GM23338 (cell line): ENCODE results near the gene SF3B4. TPM values are rescaled to one million over a fixed set of nuclear protein-coding genes. Genes with fewer than 3 reads are reported as not detected.

Experiments
- ATAC-seq: fragments of 200-7000 bp; cut with Tn5 transposase; 3 replicates; pipeline ENCODE4 v1.9.1; 2020
- DNase-seq: peaks from one replicate; pipeline ENCODE4 v3.0.0-alpha.2; 2015; ENCODE audit warnings: low spot score
- H2AFZ ChIP-seq: fragments of 200-600 bp; sonication (generic); 2 replicates; pipeline ENCODE4 v1.8.0; 2016; ENCODE audit warnings: antibody characterized with exemption, mild to moderate bottlenecking, moderate library complexity
- H3F3A ChIP-seq: fragments of 200-600 bp; sonication (generic); replicated peaks from 2 replicates; pipeline ENCODE4 v1.8.0; 2017; ENCODE audit warnings: antibody characterized with exemption, mixed run types, low read depth
- H3K27ac ChIP-seq: fragments of 200-600 bp; sonication (generic); 2 replicates; pipeline ENCODE4 v1.6.1; 2016; ENCODE audit warnings: low read depth
- H3K27me3 ChIP-seq: fragments of 200-600 bp; sonication (generic); 2 replicates; pipeline ENCODE4 v1.8.0; 2016; ENCODE audit warnings: mild to moderate bottlenecking, mixed run types, moderate library complexity; ENCODE audit not compliant: insufficient read depth
- H3K36me3 ChIP-seq: fragments of 200-600 bp; sonication (generic); 2 replicates; pipeline ENCODE4 v1.8.0; 2016; ENCODE audit warnings: mild to moderate bottlenecking; ENCODE audit not compliant: insufficient read depth
- H3K4me1 ChIP-seq: fragments of 200-600 bp; sonication (generic); 2 replicates; pipeline ENCODE4 v1.8.0; 2016; ENCODE audit warnings: mild to moderate bottlenecking, moderate library complexity; ENCODE audit not compliant: insufficient read depth
- H3K4me2 ChIP-seq: fragments of 200-600 bp; sonication (generic); 2 replicates; pipeline ENCODE4 v1.7.1; 2017; ENCODE audit warnings: mixed run types
- H3K4me3 ChIP-seq: fragments of 200-600 bp; sonication (generic); 2 replicates; pipeline ENCODE4 v1.6.1; 2016; ENCODE audit warnings: mixed run types
- H3K79me2 ChIP-seq: fragments of 200-600 bp; sonication (generic); replicated peaks from 2 replicates; pipeline ENCODE4 v1.8.0; 2017; ENCODE audit warnings: mild to moderate bottlenecking; ENCODE audit not compliant: insufficient read depth
- H3K9me2 ChIP-seq: fragments of 200-600 bp; sonication (generic); 2 replicates; pipeline ENCODE4 v1.8.0; 2017; ENCODE audit not compliant: insufficient read depth
- H4K20me1 ChIP-seq: fragments of 200-600 bp; sonication (generic); replicated peaks from 2 replicates; pipeline ENCODE4 v1.8.0; 2017; ENCODE audit warnings: mild to moderate bottlenecking; ENCODE audit not compliant: insufficient read depth
- H3K27ac Mint-ChIP-seq: 2 replicates; pipeline ENCODE4 v1.8.0; 2020; ENCODE audit warnings: inconsistent platforms, mild to moderate bottlenecking, moderate library complexity, mixed read lengths
- H3K27me3 Mint-ChIP-seq: 3 replicates; pipeline ENCODE4 v1.8.0; 2022; ENCODE audit warnings: low read depth, mild to moderate bottlenecking, moderate library complexity, mixed read lengths, inconsistent platforms; ENCODE audit not compliant: insufficient read depth, poor library complexity
- H3K36me3 Mint-ChIP-seq: 3 replicates; pipeline ENCODE4 v1.8.0; 2021; ENCODE audit warnings: low read depth, mild to moderate bottlenecking, inconsistent platforms, moderate library complexity, mixed read lengths
- H3K4me1 Mint-ChIP-seq: 3 replicates; pipeline ENCODE4 v1.8.0; 2020; ENCODE audit warnings: mild to moderate bottlenecking, inconsistent platforms, mixed read lengths
- H3K4me3 Mint-ChIP-seq: 3 replicates; pipeline ENCODE4 v1.8.0; 2021; ENCODE audit warnings: moderate library complexity, mild to moderate bottlenecking, inconsistent platforms, mixed read lengths
- H3K9me3 Mint-ChIP-seq: 3 replicates; pipeline ENCODE4 v1.8.0; 2020; ENCODE audit warnings: moderate library complexity, mild to moderate bottlenecking, inconsistent platforms, mixed read lengths
- CREB1 ChIP-seq: fragments of 250-450 bp; sonication (Bioruptor Pico); IDR thresholded peaks from 2 replicates; pipeline ENCODE4 v1.5.0; 2020; ENCODE audit warnings: low read depth, mild to moderate bottlenecking, moderate library complexity
- CTCF ChIP-seq, 2 experiments: fragments of 200-600 bp in 1 of 2; sonication (generic) in 1 of 2; conservative IDR thresholded peaks; 2 replicates each; pipeline versions ENCODE4 v1.5.1 to v1.6.1; 2016 to 2017; ENCODE audit warnings: antibody characterized with exemption in 2 of 2, low read depth in 2 of 2, mild to moderate bottlenecking in 2 of 2, moderate library complexity in 1 of 2
- ETS1 ChIP-seq: IDR thresholded peaks from 2 replicates; pipeline ENCODE4 v1.6.1; 2016; ENCODE audit warnings: antibody characterized with exemption
- EZH2 ChIP-seq: fragments of 200-600 bp; sonication (generic); IDR thresholded peaks from one replicate; pipeline ENCODE4 v1.8.0; 2017; ENCODE audit warnings: antibody characterized with exemption, mild to moderate bottlenecking, low read depth; ENCODE audit not compliant: unreplicated experiment
- EZH2phosphoT487 ChIP-seq: fragments of 200-600 bp; sonication (generic); IDR thresholded peaks from one replicate; pipeline ENCODE4 v1.8.1; 2018; ENCODE audit warnings: antibody characterized with exemption; ENCODE audit not compliant: unreplicated experiment
- JUNB ChIP-seq: IDR thresholded peaks from one replicate; pipeline ENCODE4 v1.6.1; 2016; ENCODE audit warnings: antibody characterized with exemption; ENCODE audit not compliant: unreplicated experiment
- NANOG ChIP-seq: IDR thresholded peaks from 2 replicates; pipeline ENCODE4 v1.6.1; 2016; ENCODE audit warnings: antibody characterized with exemption, borderline replicate concordance
- REST ChIP-seq: IDR thresholded peaks from one replicate; pipeline ENCODE4 v1.6.1; 2018; ENCODE audit warnings: antibody characterized with exemption; ENCODE audit not compliant: unreplicated experiment
- STAT1 ChIP-seq: IDR thresholded peaks from one replicate; pipeline ENCODE4 v1.6.1; 2016; ENCODE audit warnings: antibody characterized with exemption; ENCODE audit not compliant: unreplicated experiment
- ZNF114 ChIP-seq: fragments of 250-450 bp; sonication (Bioruptor Pico); IDR thresholded peaks from 2 replicates; pipeline ENCODE4 v1.5.0; 2020; ENCODE audit warnings: mild to moderate bottlenecking, moderate library complexity
- ZNF331 ChIP-seq: fragments of 250-450 bp; sonication (Bioruptor Pico); IDR thresholded peaks from 2 replicates; pipeline ENCODE4 v1.5.0; 2020; ENCODE audit warnings: low read depth, mild to moderate bottlenecking, moderate library complexity
- ZNF462 ChIP-seq: fragments of 250-450 bp; sonication (Bioruptor Pico); IDR thresholded peaks from 2 replicates; pipeline ENCODE4 v1.5.0; 2020; ENCODE audit warnings: mild to moderate bottlenecking, moderate library complexity
- polyA plus RNA-seq: library from polyadenylated mRNA; unstranded; fragments of >200 nt; fragmentation: Nextera tagmentation; extraction: Ambion mirVana; gene quantifications from 2 replicates; pipeline ENCODE4 v1.2.1, GENCODE V29; 2016
- total RNA-seq: library from RNA; depleted of rRNA; stranded (reverse); fragments of >200 nt; shearing (Covaris generic); gene quantifications from 2 replicates; pipeline ENCODE4 v1.2.3, GENCODE V29; 2014

SF3B4 gene
- total and polyA plus RNA-seq, 2 experiments from 2014 or later = 48.7 to 84.0 TPM

GRCh38 chr1:149896575-149896974 is 31.0 kb downstream of the SF3B4 start:
- no peaks in the 10 kb centered on the region for H3K36me3 ChIP-seq
- Mint-ChIP-seq H3K4me1 (peaks cover 13% of the 10 kb centered on the region; the same call in 2 of the 3 replicates), H3K27me3 (peaks cover 16% of the 10 kb centered on the region), H3K4me3 (no peak overlapping the region), H3K36me3 (no peaks in the 10 kb centered on the region), H3K27ac (no peak overlapping the region), H3K9me3 (no peaks in the 10 kb centered on the region)
- DNase-seq (no peak), ATAC-seq (no peak)
- no peak overlapping the region for H3K4me3 ChIP-seq
- H3K27ac ChIP-seq = no peak overlapping the region
- H4K20me1 ChIP-seq = no peaks in the 10 kb centered on the region
- peaks cover 4% of the 10 kb centered on the region; the same call in 1 of the 2 replicates for H3K9me2 ChIP-seq
- no peak overlapping the region for H2AFZ ChIP-seq
- H3K79me2 ChIP-seq = no peaks in the 10 kb centered on the region
- no peak overlapping the region for H3K4me2 ChIP-seq
- H3K4me1 ChIP-seq = peaks cover 4% of the 10 kb centered on the region; the same call in 1 of the 2 replicates
- no peak for TF ChIP-seq ZNF331 (CRISPR knock-in tag)
- no peak for TF ChIP-seq ZNF462 (CRISPR knock-in tag)
- no peak for TF ChIP-seq EZH2
- TF ChIP-seq EZH2phosphoT487 = no peak
- no peak for TF ChIP-seq STAT1
- TF ChIP-seq ZNF114 (CRISPR knock-in tag) = no peak
- no peak for TF ChIP-seq ETS1
- TF ChIP-seq JUNB = no peak
- TF ChIP-seq CTCF (conservative IDR thresholded peaks at IDR 0.05; ENCODE audit: low read depth in 2 of 2) = no peak
- TF ChIP-seq NANOG = no peak
- no peak for TF ChIP-seq REST
- TF ChIP-seq CREB1 (CRISPR knock-in tag) = no peak
- peaks cover 4% of the 10 kb centered on the region; the same call in 1 of the 2 replicates for H3F3A ChIP-seq
- H3K27me3 ChIP-seq = no peaks in the 10 kb centered on the region
